ENCODE measurements around the gene CLEC5A. TPM values are rescaled to one million over a fixed set of nuclear protein-coding genes. Genes with fewer than 3 reads are reported as not detected.
"Not testable (repeated sequence)": the region's sequence is repeated elsewhere in the genome, so short reads cannot be mapped to it uniquely, and the experiment has no call there.

The CLEC5A gene
- total and polyA plus RNA-seq, 9 of the 15 experiments (the other 6 are each of a cell fraction or from before 2014, with no cell fraction given) = not detected

GRCh38 chr7:141990011-141990725, 43.4 kb upstream of the CLEC5A start (continued):
- no peak for TF ChIP-seq SMARCB1 (IDR thresholded peaks at IDR 0.05; ENCODE audit: insufficient read length, low read depth)

GRCh38 chr7:141987803-141988202, 41.0 kb upstream of the CLEC5A start:
- intact Hi-C loops (cut with micrococcal nuclease); H3K4me1 ChIP-seq (replicated peaks in 1 of 2; ENCODE audit: control insufficient read depth in 2 of 2, insufficient read depth in 2 of 2, low read length in 2 of 2): not testable (repeated sequence)

GRCh38 chr7:141986923-141987322, 40.1 kb upstream of the CLEC5A start:
- Histone ChIP-seq H3K9me1 (ENCODE audit: control insufficient read depth, insufficient read depth, low read length) (no peaks in the 10 kb centered on the region), H3K27ac (ENCODE audit: extremely low read depth, low read depth, low read length) (no peak overlapping the region), H3K36me3 (ENCODE audit: control insufficient read depth, insufficient read depth, low read length) (no peaks in the 10 kb centered on the region), H3K4me2 (ENCODE audit: insufficient read depth, low read length) (no peak overlapping the region), H3K4me1 (replicated peaks in 1 of 2; ENCODE audit: control insufficient read depth in 2 of 2, insufficient read depth in 2 of 2, low read length in 2 of 2) (no peaks in the 10 kb centered on the region), H3K9me3 (replicated peaks; ENCODE audit: control insufficient read depth, insufficient read depth, low read depth, low read length) (no peaks in the 10 kb centered on the region), H4K20me1 (replicated peaks; ENCODE audit: control insufficient read depth, insufficient read depth, low read length) (no peaks in the 10 kb centered on the region), H3K27me3 (ENCODE audit: control insufficient read depth in 2 of 2, insufficient read depth in 2 of 2, low read length in 2 of 2) (no peaks in the 10 kb centered on the region), H3K4me3 (no peak overlapping the region), H3K79me2 (ENCODE audit: control insufficient read depth, insufficient read depth, low read length) (no peaks in the 10 kb centered on the region), H3K9ac (ENCODE audit: insufficient read depth in 1 of 2, low read depth in 2 of 2, low read length in 2 of 2) (no peak overlapping the region), H2AFZ (ENCODE audit: low read depth, low read length) (no peak overlapping the region)
- in situ Hi-C loops (cut with MboI) = no loop called here
- no TSS peak for BruUV-seq (replicated peaks)
- no peak for DNase-seq (ENCODE audit: extremely low read depth in 1 of 4, low spot score in 3 of 4)
- FAIRE-seq = no peak
- intact Hi-C loops (cut with micrococcal nuclease) = no loop called here
- ChIA-PET CTCF (ENCODE audit: low intra/inter-chr PET ratio) (no interaction called here), POLR2A (interaction anchor here (1.0 kb wide), 1 partner anchor 45 kb away, joined by 4 read pairs; no protein-coding TSS in a partner anchor)
- ATAC-seq = no peak
- 0% methylated on average over 2 of the region's 2 CpGs for WGBS (ENCODE audit: insufficient coverage, low coverage, missing lambda C conversion rate)
- no peak for TF ChIP-seq NFE2L1 (tag; IDR thresholded peaks at IDR 0.05; ENCODE audit: borderline replicate concordance, low read depth)
- no peak for TF ChIP-seq IFI16 (CRISPR knock-in tag; IDR thresholded peaks at IDR 0.05)
- TF ChIP-seq ZFP36 (IDR thresholded peaks at IDR 0.05; ENCODE audit: low read depth, low read length, partially characterized antibody) = no peak
- TF ChIP-seq JUN (IDR thresholded peaks at IDR 0.05; ENCODE audit: borderline replicate concordance, low read depth, low read length) = no peak
- TF ChIP-seq JUN (CRISPR knock-in tag; IDR thresholded peaks at IDR 0.05; ENCODE audit: borderline replicate concordance) = no peak
- no peak for TF ChIP-seq ARID4B (CRISPR knock-in tag; IDR thresholded peaks at IDR 0.05)
- TF ChIP-seq ZNF717 (CRISPR knock-in tag; IDR thresholded peaks at IDR 0.05) = no peak

More at GRCh38 chr7:141987803-141988202, 41.0 kb upstream of the CLEC5A start:
- ATAC-seq; DNase-seq (ENCODE audit: extremely low read depth in 1 of 4, low spot score in 3 of 4); H3K4me3 ChIP-seq; H2AFZ ChIP-seq (ENCODE audit: low read depth, low read length); CTCF ChIA-PET (ENCODE audit: low intra/inter-chr PET ratio); H3K27me3 ChIP-seq (ENCODE audit: control insufficient read depth in 2 of 2, insufficient read depth in 2 of 2, low read length in 2 of 2); H4K20me1 ChIP-seq (replicated peaks; ENCODE audit: control insufficient read depth, insufficient read depth, low read length); H3K27ac ChIP-seq (ENCODE audit: extremely low read depth, low read depth, low read length); H3K36me3 ChIP-seq (ENCODE audit: control insufficient read depth, insufficient read depth, low read length); H3K4me2 ChIP-seq (ENCODE audit: insufficient read depth, low read length); H3K9me1 ChIP-seq (ENCODE audit: control insufficient read depth, insufficient read depth, low read length); in situ Hi-C loops (cut with MboI); BruUV-seq (replicated peaks); H3K9me3 ChIP-seq (replicated peaks; ENCODE audit: control insufficient read depth, insufficient read depth, low read depth, low read length); FAIRE-seq; H3K9ac ChIP-seq (ENCODE audit: insufficient read depth in 1 of 2, low read depth in 2 of 2, low read length in 2 of 2); H3K79me2 ChIP-seq (ENCODE audit: control insufficient read depth, insufficient read depth, low read length): not testable (repeated sequence)
- WGBS (ENCODE audit: insufficient coverage, low coverage, missing lambda C conversion rate) = 2% methylated on average over 4 of the region's 4 CpGs
- POLR2A ChIA-PET = interaction anchor here (1.0 kb wide), 1 partner anchor 44 kb away, joined by 4 read pairs; no protein-coding TSS in a partner anchor
